KMS-11 (cell line): ENCODE results near the gene DEPDC5.

ENCODE experiments used
- H2AFZ ChIP-seq: fragments of 200-600 bp; sonication (generic); 2 replicates; pipeline ENCODE4 v1.6.1; 2016; ENCODE audit warnings: antibody characterized with exemption, mixed run types, low read depth
- H3K27ac ChIP-seq: fragments of 200-600 bp; sonication (generic); 2 replicates; pipeline ENCODE4 v1.6.1; 2016; ENCODE audit warnings: mild to moderate bottlenecking, mixed run types
- H3K27me3 ChIP-seq: fragments of 200-600 bp; sonication (generic); 2 replicates; pipeline ENCODE4 v1.6.1; 2017; ENCODE audit warnings: mild to moderate bottlenecking, low read depth, mixed run types, moderate library complexity; ENCODE audit not compliant: insufficient read depth
- H3K36me3 ChIP-seq: fragments of 200-600 bp; sonication (generic); 2 replicates; pipeline ENCODE4 v1.6.1; 2017; ENCODE audit warnings: mild to moderate bottlenecking, mixed run types; ENCODE audit not compliant: insufficient read depth
- H3K4me1 ChIP-seq: fragments of 200-600 bp; sonication (generic); 2 replicates; pipeline ENCODE4 v1.6.1; 2016; ENCODE audit warnings: mild to moderate bottlenecking, low read depth, mixed run types; ENCODE audit not compliant: poor library complexity, severe bottlenecking
- H3K4me2 ChIP-seq: fragments of 200-600 bp; sonication (generic); 2 replicates; pipeline ENCODE4 v1.7.0; 2016; ENCODE audit warnings: mild to moderate bottlenecking, mixed run types
- H3K4me3 ChIP-seq: fragments of 200-600 bp; sonication (generic); IDR thresholded peaks from 2 replicates; pipeline ENCODE4 v1.6.1; 2017; ENCODE audit warnings: low read depth, low read length, mixed read lengths; ENCODE audit not compliant: insufficient read depth
- H3K79me2 ChIP-seq: fragments of 200-600 bp; sonication (generic); 2 replicates; pipeline ENCODE4 v1.6.1; 2016; ENCODE audit warnings: low read depth, mixed run types; ENCODE audit not compliant: insufficient read depth
- H3K9ac ChIP-seq: fragments of 200-600 bp; sonication (generic); 2 replicates; pipeline ENCODE4 v1.6.1; 2016; ENCODE audit warnings: mild to moderate bottlenecking, mixed run types
- H4K20me1 ChIP-seq: fragments of 200-600 bp; sonication (generic); 2 replicates; pipeline ENCODE4 v1.6.1; 2016; ENCODE audit warnings: mild to moderate bottlenecking, mixed run types; ENCODE audit not compliant: insufficient read depth
- CTCF ChIP-seq: fragments of 200-600 bp; sonication (generic); conservative IDR thresholded peaks from 2 replicates; pipeline ENCODE4 v1.6.1; 2017; ENCODE audit warnings: low read depth, mild to moderate bottlenecking, antibody characterized with exemption, low read length, moderate library complexity, mixed read lengths

DEPDC5 gene

GRCh38 chr22:31947296-31947695, 193.5 kb downstream of the DEPDC5 start:
- H3K79me2 ChIP-seq, result peaks cover 76% of the 10 kb centered on the region
- H4K20me1 ChIP-seq, result peaks cover 33% of the 10 kb centered on the region
- no peak overlapping the region for H3K9ac ChIP-seq
- no peaks in the 10 kb centered on the region for H3K27me3 ChIP-seq
- peak; percentile 59 for TF ChIP-seq CTCF
- H3K4me3 ChIP-seq, result no peak overlapping the region
- H3K36me3 ChIP-seq, result peaks cover 6% of the 10 kb centered on the region; the same call in 1 of the 2 replicates
- H3K27ac ChIP-seq, result no peak overlapping the region; the same call in 1 of the 2 replicates
- no peak overlapping the region for H2AFZ ChIP-seq
- H3K4me1 ChIP-seq, result peaks cover 32% of the 10 kb centered on the region
- peak overlapping the region; percentile 87; the same call in 1 of the 2 replicates for H3K4me2 ChIP-seq

- no peak overlapping the region for H3K27ac ChIP-seq
- peaks cover 39% of the 10 kb centered on the region for H4K20me1 ChIP-seq
- H3K79me2 ChIP-seq, result peaks cover 83% of the 10 kb centered on the region
- no peak overlapping the region for H3K4me3 ChIP-seq
- H3K4me2 ChIP-seq, result 0 out of 2 replicates have a peak overlapping the region, but pooled peaks have one; percentile 87
- peaks cover 35% of the 10 kb centered on the region for H3K4me1 ChIP-seq
- peaks cover 6% of the 10 kb centered on the region; the same call in 1 of the 2 replicates for H3K36me3 ChIP-seq
- no peak for TF ChIP-seq CTCF
- no peak overlapping the region for H3K9ac ChIP-seq
- H3K27me3 ChIP-seq, result no peaks in the 10 kb centered on the region
- no peak overlapping the region for H2AFZ ChIP-seq
Measured at GRCh38 chr22:31948002-31948401, 194.2 kb downstream of the DEPDC5 start.

GRCh38 chr22:31950226-31950625, 196.4 kb downstream of the DEPDC5 start:
- no peak overlapping the region for H3K9ac ChIP-seq
- no peaks in the 10 kb centered on the region for H3K27me3 ChIP-seq
- H3K4me1 ChIP-seq, result peaks cover 32% of the 10 kb centered on the region
- H3K79me2 ChIP-seq, result peaks cover 99% of the 10 kb centered on the region
- H3K27ac ChIP-seq, result no peak overlapping the region
- no peak overlapping the region for H3K4me3 ChIP-seq
- H3K4me2 ChIP-seq, result no peak overlapping the region
- no peak for TF ChIP-seq CTCF
- H4K20me1 ChIP-seq, result peaks cover 59% of the 10 kb centered on the region
- H3K36me3 ChIP-seq, result peaks cover 6% of the 10 kb centered on the region; the same call in 1 of the 2 replicates
- no peak overlapping the region for H2AFZ ChIP-seq

- peaks cover 24% of the 10 kb centered on the region for H3K4me1 ChIP-seq
- peaks cover 13% of the 10 kb centered on the region; the same call in 1 of the 2 replicates for H3K36me3 ChIP-seq
- no peak overlapping the region for H3K9ac ChIP-seq
- H3K4me2 ChIP-seq, result no peak overlapping the region
- H3K27me3 ChIP-seq, result no peaks in the 10 kb centered on the region
- no peak overlapping the region for H2AFZ ChIP-seq
- TF ChIP-seq CTCF, result no peak
- no peak overlapping the region for H3K27ac ChIP-seq
- H3K4me3 ChIP-seq, result no peak overlapping the region
- peaks cover 56% of the 10 kb centered on the region for H4K20me1 ChIP-seq
- peaks cover 93% of the 10 kb centered on the region for H3K79me2 ChIP-seq
Measured at GRCh38 chr22:31951194-31952093, 197.6 kb downstream of the DEPDC5 start.
